Testis (tissue), 2 donors: ENCODE data around the gene SLC2A1.

ENCODE experiments used
- POLR2A ChIP-seq: fragments of 450-650 bp; IDR thresholded peaks from one replicate; pipeline ENCODE4 v1.6.1; 2017; ENCODE audit warnings: antibody characterized with exemption, mild to moderate bottlenecking, moderate library complexity
- TF ChIP-seq, protein P1 (sequence below), 3 experiments: fragments of 450-650 bp in 2 of 3; fragments of 200-600 bp in 1 of 3; sonication (generic) in 1 of 3; IDR thresholded peaks; one replicate each; pipeline ENCODE4 v1.5.1; 2016 to 2019; ENCODE audit warnings: antibody characterized with exemption in 3 of 3, mild to moderate bottlenecking in 2 of 3, moderate library complexity in 1 of 3

DNA sequence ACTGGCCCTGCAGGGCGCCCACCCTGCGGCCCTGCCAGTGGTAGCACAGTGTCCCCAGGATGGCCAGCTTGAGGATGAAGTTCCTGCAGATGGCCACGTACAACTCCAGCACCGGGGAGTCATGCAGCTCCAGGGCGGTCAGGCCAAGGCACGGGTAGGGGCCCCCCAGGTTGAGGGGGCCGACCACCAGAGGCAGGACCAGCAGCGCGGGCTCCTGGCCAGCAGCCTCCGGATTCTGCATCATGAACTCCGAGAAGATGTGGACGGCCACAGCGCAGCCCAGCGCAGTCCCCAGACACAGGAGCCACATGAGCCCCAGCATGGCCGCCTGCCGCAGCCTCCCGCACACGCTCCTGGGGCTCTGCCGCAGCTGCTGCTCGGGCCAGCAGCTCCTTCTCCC is 71.3 kb downstream of the SLC2A1 start:
- TF ChIP-seq, protein P1, sequence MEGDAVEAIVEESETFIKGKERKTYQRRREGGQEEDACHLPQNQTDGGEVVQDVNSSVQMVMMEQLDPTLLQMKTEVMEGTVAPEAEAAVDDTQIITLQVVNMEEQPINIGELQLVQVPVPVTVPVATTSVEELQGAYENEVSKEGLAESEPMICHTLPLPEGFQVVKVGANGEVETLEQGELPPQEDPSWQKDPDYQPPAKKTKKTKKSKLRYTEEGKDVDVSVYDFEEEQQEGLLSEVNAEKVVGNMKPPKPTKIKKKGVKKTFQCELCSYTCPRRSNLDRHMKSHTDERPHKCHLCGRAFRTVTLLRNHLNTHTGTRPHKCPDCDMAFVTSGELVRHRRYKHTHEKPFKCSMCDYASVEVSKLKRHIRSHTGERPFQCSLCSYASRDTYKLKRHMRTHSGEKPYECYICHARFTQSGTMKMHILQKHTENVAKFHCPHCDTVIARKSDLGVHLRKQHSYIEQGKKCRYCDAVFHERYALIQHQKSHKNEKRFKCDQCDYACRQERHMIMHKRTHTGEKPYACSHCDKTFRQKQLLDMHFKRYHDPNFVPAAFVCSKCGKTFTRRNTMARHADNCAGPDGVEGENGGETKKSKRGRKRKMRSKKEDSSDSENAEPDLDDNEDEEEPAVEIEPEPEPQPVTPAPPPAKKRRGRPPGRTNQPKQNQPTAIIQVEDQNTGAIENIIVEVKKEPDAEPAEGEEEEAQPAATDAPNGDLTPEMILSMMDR (IDR thresholded peaks at IDR 0.05), result no peak
- no peak for TF ChIP-seq POLR2A
